ENCODE data around the gene CFH. TPM values are rescaled to one million over a fixed set of nuclear protein-coding genes. Genes with fewer than 3 reads are reported as not detected.

The CFH gene
- polyA plus RNA-seq, 1 of the 3 experiments (the other 2 are of a cell fraction) = 2.9 TPM

- Histone ChIP-seq H3K4me2 (no peak overlapping the region), H3K9me3 (no peaks in the 10 kb centered on the region), H3K36me3 (replicated peaks in 1 of 2; ENCODE audit: control insufficient read depth in 1 of 2, insufficient read depth in 2 of 2, low read length in 1 of 2) (no peaks in the 10 kb centered on the region), H3K79me2 (ENCODE audit: insufficient read depth) (no peaks in the 10 kb centered on the region), H3K27me3 (ENCODE audit: insufficient read depth) (no peaks in the 10 kb centered on the region), H4K20me1 (ENCODE audit: insufficient read depth) (no peaks in the 10 kb centered on the region), H3K4me1 (ENCODE audit: control insufficient read depth in 1 of 2, insufficient read depth in 2 of 2, low read depth in 1 of 2, low read length in 1 of 2) (no peaks in the 10 kb centered on the region; a peak in 1 of 4 replicates), H3K9ac (no peak overlapping the region), H3F3A (replicated peaks; ENCODE audit: insufficient read depth) (peaks cover 5% of the 10 kb centered on the region), H3K9me2 (no peaks in the 10 kb centered on the region), H2AFZ (ENCODE audit: low read depth) (no peak overlapping the region), H3K4me3 (ENCODE audit: low read depth in 2 of 2, low read length in 1 of 2) (no peak overlapping the region), H3K27ac (ENCODE audit: low read depth in 2 of 2, low read length in 1 of 2) (no peak overlapping the region)
- TF ChIP-seq EP300 (IDR thresholded peaks at IDR 0.05; ENCODE audit: borderline replicate concordance in 1 of 2, low read depth in 1 of 2, low read length in 1 of 2) = no peak
- no peak for TF ChIP-seq SMC3 (IDR thresholded peaks at IDR 0.05; ENCODE audit: low read depth, low read length)
- TF ChIP-seq, protein P1, sequence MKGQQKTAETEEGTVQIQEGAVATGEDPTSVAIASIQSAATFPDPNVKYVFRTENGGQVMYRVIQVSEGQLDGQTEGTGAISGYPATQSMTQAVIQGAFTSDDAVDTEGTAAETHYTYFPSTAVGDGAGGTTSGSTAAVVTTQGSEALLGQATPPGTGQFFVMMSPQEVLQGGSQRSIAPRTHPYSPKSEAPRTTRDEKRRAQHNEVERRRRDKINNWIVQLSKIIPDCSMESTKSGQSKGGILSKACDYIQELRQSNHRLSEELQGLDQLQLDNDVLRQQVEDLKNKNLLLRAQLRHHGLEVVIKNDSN (IDR thresholded peaks at IDR 0.05; ENCODE audit: borderline replicate concordance, low read depth) = no peak
- TF ChIP-seq MXI1 (IDR thresholded peaks at IDR 0.05; ENCODE audit: low read depth, low read length) = no peak
- TF ChIP-seq, protein P2, sequence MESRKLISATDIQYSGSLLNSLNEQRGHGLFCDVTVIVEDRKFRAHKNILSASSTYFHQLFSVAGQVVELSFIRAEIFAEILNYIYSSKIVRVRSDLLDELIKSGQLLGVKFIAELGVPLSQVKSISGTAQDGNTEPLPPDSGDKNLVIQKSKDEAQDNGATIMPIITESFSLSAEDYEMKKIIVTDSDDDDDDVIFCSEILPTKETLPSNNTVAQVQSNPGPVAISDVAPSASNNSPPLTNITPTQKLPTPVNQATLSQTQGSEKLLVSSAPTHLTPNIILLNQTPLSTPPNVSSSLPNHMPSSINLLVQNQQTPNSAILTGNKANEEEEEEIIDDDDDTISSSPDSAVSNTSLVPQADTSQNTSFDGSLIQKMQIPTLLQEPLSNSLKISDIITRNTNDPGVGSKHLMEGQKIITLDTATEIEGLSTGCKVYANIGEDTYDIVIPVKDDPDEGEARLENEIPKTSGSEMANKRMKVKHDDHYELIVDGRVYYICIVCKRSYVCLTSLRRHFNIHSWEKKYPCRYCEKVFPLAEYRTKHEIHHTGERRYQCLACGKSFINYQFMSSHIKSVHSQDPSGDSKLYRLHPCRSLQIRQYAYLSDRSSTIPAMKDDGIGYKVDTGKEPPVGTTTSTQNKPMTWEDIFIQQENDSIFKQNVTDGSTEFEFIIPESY (IDR thresholded peaks at IDR 0.05; ENCODE audit: borderline replicate concordance, low read depth) = no peak
- no peak for TF ChIP-seq FOXM1 (IDR thresholded peaks at IDR 0.05; ENCODE audit: low read depth)
- TF ChIP-seq RXRA (IDR thresholded peaks at IDR 0.05; ENCODE audit: borderline replicate concordance, low read depth) = no peak
- TF ChIP-seq RCOR1 (IDR thresholded peaks at IDR 0.05; ENCODE audit: low read length) = no peak
- TF ChIP-seq, protein P3, sequence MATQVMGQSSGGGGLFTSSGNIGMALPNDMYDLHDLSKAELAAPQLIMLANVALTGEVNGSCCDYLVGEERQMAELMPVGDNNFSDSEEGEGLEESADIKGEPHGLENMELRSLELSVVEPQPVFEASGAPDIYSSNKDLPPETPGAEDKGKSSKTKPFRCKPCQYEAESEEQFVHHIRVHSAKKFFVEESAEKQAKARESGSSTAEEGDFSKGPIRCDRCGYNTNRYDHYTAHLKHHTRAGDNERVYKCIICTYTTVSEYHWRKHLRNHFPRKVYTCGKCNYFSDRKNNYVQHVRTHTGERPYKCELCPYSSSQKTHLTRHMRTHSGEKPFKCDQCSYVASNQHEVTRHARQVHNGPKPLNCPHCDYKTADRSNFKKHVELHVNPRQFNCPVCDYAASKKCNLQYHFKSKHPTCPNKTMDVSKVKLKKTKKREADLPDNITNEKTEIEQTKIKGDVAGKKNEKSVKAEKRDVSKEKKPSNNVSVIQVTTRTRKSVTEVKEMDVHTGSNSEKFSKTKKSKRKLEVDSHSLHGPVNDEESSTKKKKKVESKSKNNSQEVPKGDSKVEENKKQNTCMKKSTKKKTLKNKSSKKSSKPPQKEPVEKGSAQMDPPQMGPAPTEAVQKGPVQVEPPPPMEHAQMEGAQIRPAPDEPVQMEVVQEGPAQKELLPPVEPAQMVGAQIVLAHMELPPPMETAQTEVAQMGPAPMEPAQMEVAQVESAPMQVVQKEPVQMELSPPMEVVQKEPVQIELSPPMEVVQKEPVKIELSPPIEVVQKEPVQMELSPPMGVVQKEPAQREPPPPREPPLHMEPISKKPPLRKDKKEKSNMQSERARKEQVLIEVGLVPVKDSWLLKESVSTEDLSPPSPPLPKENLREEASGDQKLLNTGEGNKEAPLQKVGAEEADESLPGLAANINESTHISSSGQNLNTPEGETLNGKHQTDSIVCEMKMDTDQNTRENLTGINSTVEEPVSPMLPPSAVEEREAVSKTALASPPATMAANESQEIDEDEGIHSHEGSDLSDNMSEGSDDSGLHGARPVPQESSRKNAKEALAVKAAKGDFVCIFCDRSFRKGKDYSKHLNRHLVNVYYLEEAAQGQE (IDR thresholded peaks at IDR 0.05; ENCODE audit: low read depth, low read length) = no peak
- no peak for TF ChIP-seq MEF2A (IDR thresholded peaks at IDR 0.05; ENCODE audit: borderline replicate concordance, low read depth)
- no peak for TF ChIP-seq MAX (IDR thresholded peaks at IDR 0.05; ENCODE audit: low read depth)
- TF ChIP-seq RAD21 (IDR thresholded peaks at IDR 0.05; ENCODE audit: low read length) = no peak
- TF ChIP-seq CTCF (IDR thresholded peaks at IDR 0.05) = no peak
- WGBS (ENCODE audit: low lambda C conversion rate) = 100% methylated on average over 1 of the region's 1 CpG
- POLR2A ChIA-PET = interaction anchor here (1.0 kb wide), 1 partner anchor 84 kb away, joined by 3 read pairs; no protein-coding TSS in a partner anchor
- CTCF ChIA-PET = interaction anchor here (1.0 to 3.3 kb wide), 4 partner anchors 9 to 511 kb away, joined by 3 to 35 read pairs (median 4); no protein-coding TSS in a partner anchor
- no peak for DNase-seq
Observed at GRCh38 chr1:196659471-196659870, 7.6 kb downstream of the CFH start.
